NOMO-1 treated with dmso at 0.1 percent for 144 hours (cell line): ENCODE results near the gene SYT15.
A peak's percentile ranks its signal among the peaks of the same experiment; 100 is the strongest.
"Not testable (repeated sequence)": the region's sequence is repeated elsewhere in the genome, so short reads cannot be mapped to it uniquely, and the experiment has no call there.

Experiments used
- DNase-seq: peaks from one replicate; lab custom pipeline; 2025; ENCODE audit not compliant: unreplicated experiment; lab: John Stamatoyannopoulos, UW

SYT15 gene

DNA sequence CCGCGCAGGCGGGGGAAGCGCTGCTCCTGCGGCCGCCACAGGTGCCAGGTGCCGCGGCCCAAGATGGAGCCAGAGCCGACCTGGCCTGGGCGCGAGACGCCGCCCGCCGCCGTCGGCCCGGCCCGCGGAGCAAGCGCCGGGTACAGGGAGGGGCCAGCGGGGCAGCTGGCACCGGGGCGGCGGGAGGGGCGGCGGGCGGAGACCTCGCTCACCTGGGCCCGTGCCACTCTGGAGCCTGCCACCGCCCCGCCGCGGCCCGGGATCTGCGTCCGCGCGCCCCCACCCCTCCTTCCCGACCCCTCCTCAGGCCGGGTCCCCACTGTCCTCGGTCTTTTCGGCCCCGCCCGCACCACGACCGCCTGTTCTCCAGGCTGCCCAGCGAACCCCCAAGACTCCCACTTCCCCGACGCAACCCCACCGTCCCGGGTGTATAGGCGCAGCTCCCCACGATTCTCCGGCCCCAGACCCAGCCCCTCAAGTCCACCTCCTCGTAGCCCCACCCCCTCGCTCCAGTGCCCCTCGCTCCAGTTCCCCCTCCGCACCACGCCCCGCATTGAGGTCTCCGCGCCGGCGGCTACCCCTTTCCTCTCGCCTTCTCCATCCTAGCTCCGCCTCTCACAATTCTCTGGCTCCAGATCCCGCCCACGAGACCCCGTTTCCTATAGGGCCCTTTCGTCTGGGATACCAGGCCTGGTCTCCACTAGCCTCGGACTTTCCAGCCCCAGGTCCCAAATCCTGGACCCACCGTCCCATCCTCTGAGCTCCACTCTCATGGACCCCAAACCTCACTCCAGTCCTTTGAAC, 22.2 kb upstream of the SYT15 start, which contains the start of gene GPRIN2:
Gene GPRIN2 (minus strand): TSS at position 144 of the 804 bp plus-strand sequence. CDS start 5,922 bp downstream, outside the sequence.
- no peak for DNase-seq

DNA sequence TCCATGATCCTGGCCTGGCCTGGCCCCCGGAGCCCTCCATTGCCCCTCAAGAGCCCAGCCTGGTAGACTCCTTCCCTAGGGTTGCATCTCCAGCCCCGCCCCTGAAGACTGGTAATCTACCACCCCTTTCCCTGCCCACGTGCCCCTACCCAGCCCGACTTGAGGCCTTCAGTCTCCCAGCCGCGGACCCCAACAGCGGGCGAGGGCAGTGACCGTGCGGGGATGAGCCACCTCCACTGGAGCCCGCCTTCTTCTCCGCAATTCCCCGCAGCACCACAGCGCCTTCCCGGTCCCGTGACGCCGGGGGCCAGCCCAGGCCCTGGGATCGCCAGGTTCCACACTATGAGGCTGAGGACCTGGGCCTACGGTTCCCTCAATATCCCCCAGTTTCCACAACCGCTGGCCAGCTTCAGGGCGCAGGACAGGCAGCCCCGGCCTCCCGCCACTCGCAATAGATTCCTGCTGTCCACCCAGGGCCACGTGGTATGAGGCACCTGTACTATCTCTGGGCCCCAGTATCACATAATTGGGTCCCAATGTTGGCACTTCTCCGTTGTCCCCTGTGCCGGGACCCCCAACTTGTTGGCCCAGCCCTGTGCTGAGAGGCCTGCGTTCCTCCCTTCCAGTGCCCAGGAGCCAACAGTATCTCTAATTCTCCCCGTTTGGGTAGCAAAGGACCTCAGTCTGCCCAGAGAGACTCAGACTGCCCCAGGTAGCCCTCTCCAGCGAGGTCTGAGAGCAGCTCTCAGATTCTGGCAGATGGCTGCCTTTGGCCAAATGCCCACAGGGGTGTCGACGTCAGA, 21.4 kb upstream of the SYT15 start:
- no peak for DNase-seq

DNA sequence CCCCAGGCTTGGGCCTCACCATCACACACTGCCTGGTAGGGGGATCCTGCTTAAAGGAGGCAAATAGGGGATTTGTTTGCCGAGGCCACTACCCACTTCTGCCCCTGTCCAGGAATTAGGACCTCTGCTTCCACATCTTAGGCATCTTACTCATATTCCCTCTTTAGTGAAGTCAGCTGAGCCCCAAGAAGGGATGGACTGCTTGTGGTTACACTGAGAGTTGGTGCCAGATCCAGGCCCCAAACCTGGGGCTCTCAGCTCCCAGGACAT, 20.9 kb upstream of the SYT15 start:
- no peak for DNase-seq

DNA sequence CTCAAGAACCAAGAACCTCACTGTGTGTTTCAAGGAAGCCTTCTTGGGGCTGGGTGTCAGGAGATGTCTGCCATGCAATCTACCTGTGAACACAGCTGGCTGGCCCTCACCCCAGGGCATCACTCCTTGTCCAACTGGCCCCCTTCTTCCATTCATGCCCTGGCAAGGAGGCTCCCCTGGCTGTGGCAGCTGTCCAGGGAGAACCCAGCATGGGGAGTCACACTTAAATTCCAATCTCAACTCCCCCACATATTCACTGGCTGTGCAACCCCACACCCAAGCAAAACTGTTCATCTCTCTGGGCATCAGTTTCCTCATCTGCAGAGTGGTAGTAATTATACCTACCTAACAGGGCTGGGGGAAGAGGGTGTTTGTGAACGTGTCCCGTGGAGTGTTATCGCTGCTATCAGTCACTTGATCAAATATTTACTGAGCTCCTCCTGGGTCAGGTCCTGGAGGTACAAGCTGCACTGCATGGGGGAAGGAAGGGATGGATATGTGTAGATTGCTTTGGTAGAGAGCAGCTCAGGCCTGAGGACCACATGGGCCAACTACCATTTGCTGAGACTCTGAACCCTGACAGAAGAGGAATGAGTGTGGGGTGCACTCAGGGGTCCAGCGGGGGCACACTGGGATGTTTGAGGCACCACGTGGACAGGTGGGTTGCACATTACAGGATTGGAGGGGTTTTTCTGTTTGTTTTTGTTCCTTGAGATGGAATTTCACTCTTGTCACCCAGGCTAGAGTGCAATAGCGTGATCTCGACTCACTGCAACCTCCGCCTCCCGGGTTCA, 20.3 kb upstream of the SYT15 start:
- DNase-seq = no peak

DNA sequence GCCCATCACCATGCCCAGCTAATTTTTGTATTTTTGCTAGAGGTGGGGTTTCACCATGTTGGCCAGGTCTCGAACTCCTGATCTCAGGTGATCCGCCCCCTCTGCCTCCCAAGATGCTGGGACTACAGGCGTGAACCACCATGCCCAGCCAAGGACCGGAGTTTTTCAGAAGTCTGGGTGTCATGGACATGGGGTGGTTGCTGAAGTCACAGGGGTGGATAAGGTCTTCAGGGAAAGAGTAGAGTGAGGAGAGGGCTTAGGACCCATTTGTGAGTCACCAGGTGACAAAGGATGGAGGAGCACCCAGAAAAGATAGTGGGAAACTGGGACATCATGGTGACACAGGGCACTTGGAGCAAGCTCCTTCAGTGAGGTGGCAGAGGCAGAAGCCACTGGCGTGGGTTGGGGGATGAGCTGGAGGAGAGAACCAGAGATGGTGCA, 19.7 kb upstream of the SYT15 start:
- no peak for DNase-seq

GRCh38 chr10:46560381-46560780, 18.5 kb upstream of the SYT15 start:
- no peak for DNase-seq

- DNase-seq = no peak
Observed at GRCh38 chr10:46560952-46561351, 18.0 kb upstream of the SYT15 start.

DNA sequence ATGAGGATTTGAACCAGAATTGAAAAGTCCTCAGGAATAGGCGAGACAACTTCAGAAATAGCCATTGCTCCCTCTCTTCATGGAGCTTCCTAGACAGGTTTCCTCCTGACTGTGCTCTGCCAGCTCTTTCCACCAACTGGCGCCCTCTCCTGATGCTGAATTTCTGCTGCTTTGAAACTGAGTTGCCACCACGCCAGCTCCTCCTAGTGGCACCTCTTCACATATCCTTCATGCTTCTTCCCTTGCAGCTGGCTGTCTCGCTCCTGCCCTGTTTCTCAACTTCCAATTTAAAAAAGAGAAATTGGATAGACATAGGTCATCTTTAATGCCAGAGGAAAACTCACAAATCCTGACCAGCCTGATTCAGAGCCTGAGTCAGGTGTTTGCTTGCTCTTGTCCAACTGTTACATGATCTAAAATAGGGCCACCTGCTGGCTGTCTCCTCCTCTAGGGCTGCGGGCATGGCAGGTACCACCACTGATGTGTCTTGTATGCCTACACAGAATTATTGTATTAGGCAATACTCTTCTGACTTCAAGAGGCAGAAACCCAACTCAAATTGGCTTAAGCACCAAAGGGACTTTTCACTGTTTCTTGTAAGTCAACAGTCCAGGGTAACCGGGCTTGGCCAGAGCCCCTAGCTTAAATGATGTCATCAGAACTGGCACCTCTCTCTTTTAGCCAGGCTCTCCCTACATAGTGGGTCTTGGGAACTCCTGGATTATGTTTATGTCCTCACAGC, 13.2 kb upstream of the SYT15 start:
- DNase-seq = peak; percentile 59

DNA sequence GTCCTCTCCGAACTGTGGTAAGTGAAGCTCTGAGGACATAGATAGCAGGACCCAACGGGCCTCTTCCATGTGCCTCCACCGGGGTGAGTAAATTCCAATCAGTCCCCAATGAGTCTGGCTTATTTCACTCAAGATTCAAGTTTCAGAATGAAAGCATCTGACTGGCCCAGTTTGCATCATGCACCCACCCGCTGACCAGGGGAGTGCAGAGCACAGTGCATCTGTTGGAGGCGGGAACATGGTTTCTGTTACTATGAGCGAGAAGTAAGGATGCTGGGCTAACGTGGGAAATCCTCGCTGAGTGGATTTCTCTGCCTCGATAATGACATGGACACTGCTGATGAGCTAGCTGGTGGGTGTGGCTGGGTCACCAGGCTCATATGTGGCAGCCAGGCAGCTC, 11.8 kb upstream of the SYT15 start:
- not testable (repeated sequence) for DNase-seq

GRCh38 chr10:46570655-46571054, 8.3 kb upstream of the SYT15 start:
- DNase-seq = not testable (repeated sequence)

GRCh38 chr10:46572765-46573164, 6.2 kb upstream of the SYT15 start:
- not testable (repeated sequence) for DNase-seq

DNA sequence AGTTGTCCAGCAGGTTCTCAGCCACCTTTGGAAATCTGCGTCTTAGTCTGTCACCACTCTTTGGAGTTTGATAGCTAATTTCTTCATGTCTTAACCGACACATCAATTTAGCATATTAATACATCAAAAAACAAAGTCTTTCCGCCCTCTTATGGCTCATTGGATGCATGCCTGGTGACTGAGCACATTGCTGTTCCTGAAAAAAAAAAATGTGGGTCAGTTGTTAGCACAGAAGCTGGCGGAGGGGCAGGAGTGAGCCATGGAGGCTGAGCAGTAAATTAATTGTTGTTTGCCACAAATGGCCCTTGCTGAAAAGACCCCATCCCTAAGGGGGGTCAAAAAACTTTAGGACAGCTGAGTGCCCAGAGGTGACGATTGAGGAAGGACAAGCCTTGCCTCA, 5.6 kb upstream of the SYT15 start:
- not testable (repeated sequence) for DNase-seq

DNA sequence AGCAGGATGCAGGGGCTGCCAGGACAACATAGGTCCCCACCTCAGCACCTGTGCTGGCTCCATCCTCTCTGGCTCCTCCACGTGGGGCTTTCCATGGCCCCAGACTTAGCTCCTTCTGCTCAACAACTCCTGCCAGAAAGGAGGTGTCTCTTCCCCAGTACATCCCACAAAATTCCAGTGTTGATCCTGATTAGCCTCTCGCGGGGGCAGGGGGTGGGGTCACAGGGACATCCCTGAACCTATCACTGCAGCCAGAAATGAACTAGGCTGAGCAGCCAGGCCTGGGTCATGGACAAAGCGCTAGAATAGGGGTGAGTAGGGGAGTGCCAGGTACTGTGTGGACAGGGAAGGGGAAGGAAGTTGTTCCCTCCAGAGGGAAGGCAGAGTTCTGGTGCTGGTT, 5.0 kb upstream of the SYT15 start:
- DNase-seq = not testable (repeated sequence)

GRCh38 chr10:46577624-46578473, 1.1 kb upstream of the SYT15 start:
- not testable (repeated sequence) for DNase-seq

GRCh38 chr10:46579378-46579777, 450 bp downstream of the SYT15 start:
- DNase-seq = not testable (repeated sequence)

GRCh38 chr10:46581997-46582396, 3.1 kb downstream of the SYT15 start:
- DNase-seq = not testable (repeated sequence)

DNA sequence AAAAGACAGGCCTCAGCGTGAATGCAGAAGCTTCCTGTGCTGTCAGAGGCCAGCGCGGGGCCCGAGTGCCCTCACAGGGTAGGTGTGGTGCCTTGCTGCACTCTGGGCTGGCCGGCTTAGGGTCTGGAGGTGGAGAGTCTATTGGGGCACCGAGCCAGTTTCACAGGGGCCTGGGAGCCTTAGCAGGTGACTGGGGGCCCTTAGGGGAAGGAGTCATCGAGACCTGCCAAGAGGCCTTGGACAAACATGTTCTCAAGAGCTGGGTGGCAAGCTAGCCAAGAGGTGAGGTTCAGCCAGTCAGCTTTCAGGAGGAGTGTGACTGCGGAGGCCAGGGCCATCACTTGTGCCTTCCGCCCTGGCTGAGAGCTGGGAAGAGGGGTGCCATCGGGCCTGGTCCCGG, 3.6 kb downstream of the SYT15 start:
- not testable (repeated sequence) for DNase-seq

DNA sequence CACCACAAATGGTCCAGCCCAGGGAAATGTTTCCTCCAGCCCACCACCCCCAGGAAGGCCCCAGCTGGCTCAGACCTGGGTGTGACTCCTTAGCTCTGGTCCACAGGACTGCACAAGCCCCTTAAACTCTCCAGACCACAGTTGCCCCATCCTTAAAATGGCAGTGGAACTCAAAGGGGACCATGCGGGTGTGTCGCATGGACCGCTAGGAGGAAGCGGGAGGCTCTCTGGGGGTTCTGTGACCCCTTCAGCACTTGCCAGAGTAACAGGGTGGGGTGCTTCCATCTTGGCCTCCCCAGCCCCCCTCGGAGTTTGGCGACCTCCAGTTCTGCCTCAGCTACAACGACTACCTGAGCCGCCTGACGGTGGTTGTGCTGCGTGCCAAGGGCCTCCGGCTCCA, 5.3 kb downstream of the SYT15 start:
- not testable (repeated sequence) for DNase-seq

DNA sequence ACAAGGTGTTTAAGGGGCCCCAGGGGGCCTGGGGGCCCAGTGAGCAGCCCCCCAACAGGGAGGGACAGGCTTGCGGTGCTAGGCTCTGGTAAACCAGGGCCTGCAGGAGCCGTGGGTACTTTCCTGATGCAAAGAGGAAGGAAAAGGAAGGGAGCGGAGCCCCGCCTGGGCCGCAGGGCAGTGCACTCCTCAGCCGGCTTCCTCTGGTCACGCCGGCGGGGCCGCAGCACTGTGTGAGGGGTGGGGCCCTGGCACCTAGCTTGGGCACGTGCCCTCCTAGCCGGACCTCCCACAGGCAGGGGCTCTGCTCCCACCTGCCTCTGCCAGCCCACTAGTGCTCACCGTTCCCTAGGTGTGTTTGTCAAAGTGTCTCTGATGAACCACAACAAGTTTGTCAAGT, 6.3 kb downstream of the SYT15 start:
- not testable (repeated sequence) for DNase-seq

DNA sequence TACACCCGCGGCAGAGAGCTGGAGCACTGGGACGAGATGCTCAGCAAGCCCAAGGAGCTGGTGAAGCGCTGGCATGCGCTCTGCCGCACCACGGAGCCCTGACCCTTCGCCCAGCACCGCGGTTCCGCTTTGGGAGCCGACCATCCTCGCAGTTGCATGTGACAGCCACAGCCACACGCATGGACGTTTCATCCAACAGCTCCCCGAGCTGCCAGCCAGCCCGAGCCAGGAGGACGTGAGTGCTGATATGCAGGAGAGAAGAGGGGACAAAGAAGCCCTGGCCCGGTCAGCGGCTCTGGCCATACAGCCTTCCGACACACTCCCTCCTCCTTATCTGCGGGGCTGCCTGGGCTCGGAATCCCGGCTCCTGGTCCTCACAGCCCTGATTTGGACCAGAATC, 8.6 kb downstream of the SYT15 start:
- not testable (repeated sequence) for DNase-seq
